ENCODE measurements around the gene SHB. TPM values are rescaled to one million over a fixed set of nuclear protein-coding genes. Genes with fewer than 3 reads are reported as not detected.

SHB gene
- total RNA-seq, 2 donors from 2014 or later, result 53.2 to 54.8 TPM

DNA sequence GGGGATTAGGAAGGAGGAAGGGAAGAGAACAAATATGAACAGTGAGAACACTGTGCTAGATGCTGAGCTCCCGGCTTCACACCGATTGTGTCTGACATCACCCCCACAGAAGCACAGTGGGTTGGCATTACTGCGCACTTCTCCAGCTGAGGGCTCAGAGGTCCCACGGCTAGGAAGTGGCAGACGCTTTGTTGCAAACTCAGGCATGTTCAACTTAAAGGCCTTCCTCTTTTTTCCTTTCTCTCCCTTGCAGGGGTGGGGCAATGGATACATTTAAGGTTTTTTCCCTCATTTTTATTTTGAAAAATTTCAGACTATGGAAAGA, 15.5 kb upstream of the SHB start:
- TF ChIP-seq POLR2AphosphoS5 (IDR thresholded peaks at IDR 0.05) (no peak), POLR2A (IDR thresholded peaks at IDR 0.05) (no peak)
- TF ChIP-seq, protein P1, sequence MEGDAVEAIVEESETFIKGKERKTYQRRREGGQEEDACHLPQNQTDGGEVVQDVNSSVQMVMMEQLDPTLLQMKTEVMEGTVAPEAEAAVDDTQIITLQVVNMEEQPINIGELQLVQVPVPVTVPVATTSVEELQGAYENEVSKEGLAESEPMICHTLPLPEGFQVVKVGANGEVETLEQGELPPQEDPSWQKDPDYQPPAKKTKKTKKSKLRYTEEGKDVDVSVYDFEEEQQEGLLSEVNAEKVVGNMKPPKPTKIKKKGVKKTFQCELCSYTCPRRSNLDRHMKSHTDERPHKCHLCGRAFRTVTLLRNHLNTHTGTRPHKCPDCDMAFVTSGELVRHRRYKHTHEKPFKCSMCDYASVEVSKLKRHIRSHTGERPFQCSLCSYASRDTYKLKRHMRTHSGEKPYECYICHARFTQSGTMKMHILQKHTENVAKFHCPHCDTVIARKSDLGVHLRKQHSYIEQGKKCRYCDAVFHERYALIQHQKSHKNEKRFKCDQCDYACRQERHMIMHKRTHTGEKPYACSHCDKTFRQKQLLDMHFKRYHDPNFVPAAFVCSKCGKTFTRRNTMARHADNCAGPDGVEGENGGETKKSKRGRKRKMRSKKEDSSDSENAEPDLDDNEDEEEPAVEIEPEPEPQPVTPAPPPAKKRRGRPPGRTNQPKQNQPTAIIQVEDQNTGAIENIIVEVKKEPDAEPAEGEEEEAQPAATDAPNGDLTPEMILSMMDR (IDR thresholded peaks at IDR 0.05), result no peak
- Histone ChIP-seq H3K36me3 (no peaks in the 10 kb centered on the region), H3K9me3 (no peaks in the 10 kb centered on the region), H3K27me3 (replicated peaks; ENCODE audit: insufficient read depth) (no peaks in the 10 kb centered on the region), H3K4me3 (no peak overlapping the region), H3K27ac (no peak overlapping the region), H3K4me1 (replicated peaks) (no peaks in the 10 kb centered on the region)
- intact Hi-C loops (cut with DNase I), result loop anchor here (10.0 kb wide), 1 partner anchor 280 kb away; no protein-coding TSS in a partner anchor
- DNase-seq (ENCODE audit: low spot score), result no peak
- WGBS, result 83% methylated on average over 5 of the region's 5 CpGs

DNA sequence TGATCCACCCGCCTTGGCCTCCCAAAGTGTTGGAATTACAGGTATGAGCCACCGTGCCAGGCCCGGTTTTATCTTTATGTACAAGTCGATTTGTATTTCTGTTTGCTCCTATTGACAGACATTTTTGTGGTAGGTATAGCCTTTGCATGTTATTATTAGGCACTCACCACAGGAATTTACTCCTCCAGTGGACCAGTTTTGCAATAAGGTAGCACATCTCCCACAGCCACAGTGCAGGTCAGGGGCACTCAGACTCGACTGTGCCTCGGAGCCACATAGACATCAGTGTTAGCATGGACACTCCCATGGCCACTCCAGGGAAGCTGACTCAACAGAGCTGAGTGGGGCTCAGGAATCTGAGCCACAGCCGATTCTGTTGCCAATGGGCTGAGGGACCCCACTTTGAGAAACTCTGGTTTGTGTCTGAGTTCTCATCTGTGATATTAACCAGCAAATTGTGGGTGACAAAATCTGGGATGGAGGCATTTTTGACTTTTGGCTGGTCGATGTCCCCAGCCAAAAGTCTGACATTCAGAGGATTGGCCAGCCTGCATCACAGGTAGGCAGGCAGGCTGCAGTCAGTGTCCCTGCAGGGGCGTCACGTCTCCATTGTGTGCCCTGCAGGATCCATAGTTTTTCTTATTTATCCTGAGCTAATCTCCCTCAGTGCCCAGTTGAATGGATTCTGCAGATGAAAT, 15.0 kb upstream of the SHB start:
- no peaks in the 10 kb centered on the region for H3K27me3 ChIP-seq (replicated peaks; ENCODE audit: insufficient read depth)
- no peaks in the 10 kb centered on the region for H3K36me3 ChIP-seq
- no peak for DNase-seq (ENCODE audit: low spot score)
- H3K27ac ChIP-seq, result no peak overlapping the region
- no peak for TF ChIP-seq POLR2A (IDR thresholded peaks at IDR 0.05)
- TF ChIP-seq POLR2AphosphoS5 (IDR thresholded peaks at IDR 0.05), result no peak
- TF ChIP-seq, protein P1 (IDR thresholded peaks at IDR 0.05), result no peak
- WGBS, result 85% methylated on average over 10 of the region's 10 CpGs
- H3K9me3 ChIP-seq, result no peaks in the 10 kb centered on the region
- intact Hi-C loops (cut with DNase I), result loop anchor here (10.0 kb wide), 1 partner anchor 281 kb away; no protein-coding TSS in a partner anchor
- H3K4me1 ChIP-seq (replicated peaks), result no peaks in the 10 kb centered on the region
- no peak overlapping the region for H3K4me3 ChIP-seq

DNA sequence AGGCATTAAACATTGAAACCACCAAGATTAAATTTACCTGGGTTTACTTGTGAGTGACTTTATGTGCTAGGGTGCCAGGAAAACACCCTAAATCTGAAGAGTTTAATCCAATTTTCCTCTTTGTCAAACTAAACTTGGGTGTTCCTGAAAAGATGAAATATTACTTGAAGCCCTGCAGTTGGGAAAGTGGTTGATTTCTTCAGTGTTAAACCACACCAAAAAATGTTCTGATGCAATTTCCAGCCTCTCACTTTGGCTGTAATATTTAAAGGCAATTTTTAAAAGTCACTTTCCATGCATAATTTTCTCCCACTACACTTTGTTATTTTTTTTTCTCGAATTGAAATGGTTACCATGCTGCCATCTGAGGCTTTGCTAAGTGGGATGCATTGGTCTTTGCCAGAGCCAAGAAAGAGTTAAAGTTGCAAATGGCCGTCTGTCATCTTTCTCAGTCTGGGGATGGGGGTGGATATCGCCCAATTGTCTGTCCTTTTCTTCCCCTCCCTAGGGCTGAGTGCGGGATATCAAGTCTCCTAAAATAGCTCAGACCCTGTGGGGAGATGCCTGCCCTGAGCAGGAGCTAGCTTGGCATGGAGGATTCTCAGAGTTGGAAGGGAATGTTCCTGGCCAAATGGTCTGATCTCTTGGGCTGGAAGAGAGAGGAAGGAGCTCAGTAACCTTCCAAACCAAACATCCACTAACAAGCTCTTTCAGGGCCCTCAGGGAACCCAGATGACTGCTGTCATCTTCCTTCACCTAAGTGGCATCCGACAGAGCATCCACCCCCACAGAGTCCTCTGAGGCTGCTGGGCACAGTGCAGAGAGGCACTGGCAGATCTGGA, 13.6 kb upstream of the SHB start:
- H3K27me3 ChIP-seq (replicated peaks; ENCODE audit: insufficient read depth), result no peaks in the 10 kb centered on the region
- H3K9me3 ChIP-seq, result no peaks in the 10 kb centered on the region
- no peaks in the 10 kb centered on the region for H3K36me3 ChIP-seq
- WGBS, result 45% methylated on average over 5 of the region's 5 CpGs
- intact Hi-C loops (cut with DNase I), result loop anchor here (10.0 kb wide), 1 partner anchor 282 kb away; no protein-coding TSS in a partner anchor
- DNase-seq (ENCODE audit: low spot score), result no peak
- H3K27ac ChIP-seq, result no peak overlapping the region
- no peak overlapping the region for H3K4me3 ChIP-seq
- H3K4me1 ChIP-seq (replicated peaks), result no peaks in the 10 kb centered on the region
- TF ChIP-seq, protein P1 (IDR thresholded peaks at IDR 0.05), result no peak
- no peak for TF ChIP-seq POLR2AphosphoS5 (IDR thresholded peaks at IDR 0.05)
- TF ChIP-seq POLR2A (IDR thresholded peaks at IDR 0.05), result no peak

DNA sequence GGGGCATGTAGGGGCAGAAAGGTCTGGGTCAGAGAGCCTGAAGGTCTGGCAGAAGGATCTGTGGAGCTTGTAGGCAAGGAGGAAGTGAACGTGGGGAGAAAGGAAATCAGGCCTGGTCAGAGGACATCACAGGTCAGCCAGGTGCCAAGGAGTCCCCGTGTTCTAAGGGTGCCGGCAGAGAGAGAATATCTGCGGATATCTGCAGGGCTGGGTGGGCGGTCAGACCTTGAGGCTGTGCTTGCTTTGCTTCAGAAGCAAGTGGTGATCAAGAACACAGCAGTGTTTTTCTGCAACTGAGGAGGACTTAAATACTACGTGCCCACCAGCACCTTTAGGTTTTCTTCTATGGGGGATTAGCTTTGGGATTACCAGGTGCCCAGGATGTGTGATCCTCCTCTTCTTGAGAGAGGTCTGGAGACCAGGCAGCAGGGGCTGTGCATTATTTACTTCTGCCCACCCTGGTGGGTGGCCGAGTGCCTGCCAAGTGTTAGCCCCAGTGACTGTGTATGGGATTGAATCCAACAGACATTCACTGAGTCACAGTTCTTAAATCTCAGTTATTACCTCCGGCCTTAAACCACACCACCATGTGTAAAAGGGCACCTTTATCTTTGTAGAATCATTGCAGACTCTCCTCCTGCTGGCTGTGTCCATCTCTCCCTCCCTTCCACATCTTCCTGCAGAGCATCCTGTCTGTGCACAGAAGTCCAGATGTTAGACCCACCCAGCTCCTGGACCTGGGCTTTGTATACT, 12.5 kb upstream of the SHB start:
- TF ChIP-seq, protein P1 (IDR thresholded peaks at IDR 0.05), result no peak
- TF ChIP-seq POLR2A (IDR thresholded peaks at IDR 0.05) (no peak), POLR2AphosphoS5 (IDR thresholded peaks at IDR 0.05) (no peak)
- Histone ChIP-seq H3K36me3 (no peaks in the 10 kb centered on the region), H3K27ac (no peak overlapping the region), H3K4me1 (replicated peaks) (no peaks in the 10 kb centered on the region), H3K9me3 (no peaks in the 10 kb centered on the region), H3K27me3 (replicated peaks; ENCODE audit: insufficient read depth) (no peaks in the 10 kb centered on the region), H3K4me3 (no peak overlapping the region)
- DNase-seq (ENCODE audit: low spot score), result no peak
- 79% methylated on average over 8 of the region's 8 CpGs for WGBS
- intact Hi-C loops (cut with DNase I), result loop anchor here (10.0 kb wide), 1 partner anchor 283 kb away; no protein-coding TSS in a partner anchor

Measured in prostate gland (tissue), 2 donors.